GM13977 (cell line): Measurements from ENCODE around the gene XRCC3.

ENCODE experiments used
- DNase-seq: peaks from one replicate; pipeline ENCODE4 v3.0.0; 2012; ENCODE audit warnings: low spot score
- CTCF ChIP-seq: IDR thresholded peaks from 2 replicates; pipeline ENCODE4 v1.5.1; 2012; ENCODE audit warnings: mild to moderate bottlenecking, control low read depth; ENCODE audit not compliant: insufficient read depth; ENCODE audit errors: extremely low read depth, missing control alignments
- in situ Hi-C: fragments of 300-500 bp; cut with MboI; formaldehyde crosslinking; loops from one replicate; pipeline ENCODE4 v1.12.0; 2022; ENCODE audit warnings: low sequenced_read_pairs, low pct_unique_long_range_greater_than_20kb, mixed read lengths, inconsistent platforms; ENCODE audit not compliant: unreplicated experiment

Gene XRCC3

GRCh38 chr14:103699261-103699661 is 16.0 kb downstream of the XRCC3 start:
- no peak for TF ChIP-seq CTCF
- in situ Hi-C loops = no loop called here

GRCh38 chr14:103698380-103699260 is 16.6 kb downstream of the XRCC3 start:
- in situ Hi-C loops = no loop called here
- no peak for DNase-seq
- no peak for TF ChIP-seq CTCF

More at GRCh38 chr14:103699261-103699661, 16.0 kb downstream of the XRCC3 start:
- DNase-seq = no peak

- no peak for TF ChIP-seq CTCF
Measured at GRCh38 chr14:103697603-103698379, 17.5 kb downstream of the XRCC3 start.

GRCh38 chr14:103697206-103697602 is 18.0 kb downstream of the XRCC3 start:
- no peak for TF ChIP-seq CTCF
- in situ Hi-C loops = no loop called here
- DNase-seq = no peak

More at GRCh38 chr14:103697603-103698379, 17.5 kb downstream of the XRCC3 start:
- DNase-seq = no peak
- in situ Hi-C loops = no loop called here

GRCh38 chr14:103696466-103697071 is 18.7 kb downstream of the XRCC3 start:
- in situ Hi-C loops = no loop called here
- TF ChIP-seq CTCF = no peak
- DNase-seq = no peak

GRCh38 chr14:103696070-103696402 is 19.2 kb downstream of the XRCC3 start:
- in situ Hi-C loops = no loop called here
- TF ChIP-seq CTCF = no peak

More at GRCh38 chr14:103696070-103696402, 19.2 kb downstream of the XRCC3 start:
- no peak for DNase-seq
